Pulmonary artery endothelial cell (primary cell): ENCODE results near the gene FAM53A. TPM values are rescaled to one million over a fixed set of nuclear protein-coding genes. Genes with fewer than 3 reads are reported as not detected.
"Not testable (repeated sequence)": the region's sequence is repeated elsewhere in the genome, so short reads cannot be mapped to it uniquely, and the experiment has no call there.

Experiments
- DNase-seq: peaks from one replicate; pipeline ENCODE4 v3.0.0-alpha.2; 2011; ENCODE audit warnings: low read depth, low spot score
- total RNA-seq: library from RNA; depleted of rRNA; stranded (reverse); fragments of >200 nt; gene quantifications from 2 replicates; pipeline ENCODE4 v1.2.3, GENCODE V29; 2014

FAM53A gene
- total RNA-seq, 1 donor from 2014 or later = 2.6 TPM

GRCh38 chr4:1686440-1687036 is 2.4 kb upstream of the FAM53A start:
- DNase-seq = no peak

DNA sequence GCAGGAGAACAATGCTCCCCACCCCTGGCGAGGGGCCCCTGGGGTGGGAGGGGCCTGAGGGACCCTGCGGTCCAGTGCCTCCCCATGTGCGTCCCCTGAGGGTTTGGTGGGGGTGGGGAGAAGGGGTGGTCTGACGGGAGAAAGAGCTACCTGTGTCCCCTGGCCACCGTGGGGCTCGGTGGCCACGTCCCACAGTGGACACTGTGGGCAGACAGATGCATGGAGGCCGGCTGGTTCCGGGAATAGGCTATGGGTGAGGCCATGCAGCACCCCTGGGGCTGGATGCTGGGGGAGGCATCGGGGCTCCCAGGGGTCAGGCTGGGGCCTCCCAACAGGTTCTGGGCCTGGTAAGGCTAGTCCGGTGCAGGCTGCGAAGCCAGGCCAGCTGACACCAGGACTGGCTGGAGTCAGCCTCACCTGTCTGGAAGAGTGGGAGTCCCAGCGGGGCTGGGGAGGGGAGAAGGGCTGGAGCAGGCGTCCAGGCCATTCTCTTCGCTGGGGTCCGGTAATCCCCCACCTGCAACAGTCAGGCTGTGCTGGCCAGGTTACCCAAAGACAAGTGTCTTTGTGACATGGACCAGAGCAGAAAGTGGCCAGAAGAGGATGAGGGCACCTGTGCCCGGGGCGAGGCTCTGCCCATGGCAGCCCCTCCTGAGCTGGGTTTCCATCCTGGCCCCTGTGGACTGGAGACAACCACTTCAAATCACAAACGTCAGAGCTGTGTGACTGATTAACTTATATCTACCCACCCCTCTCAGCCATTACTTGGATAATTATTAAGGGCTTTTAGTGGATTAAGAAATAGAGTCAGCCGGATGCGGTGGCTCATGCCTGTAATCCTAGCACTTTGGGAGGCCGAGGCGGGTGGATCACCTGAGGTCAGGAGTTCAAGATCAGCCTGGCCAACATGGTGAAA is 1.4 kb upstream of the FAM53A start:
- DNase-seq = no peak

DNA sequence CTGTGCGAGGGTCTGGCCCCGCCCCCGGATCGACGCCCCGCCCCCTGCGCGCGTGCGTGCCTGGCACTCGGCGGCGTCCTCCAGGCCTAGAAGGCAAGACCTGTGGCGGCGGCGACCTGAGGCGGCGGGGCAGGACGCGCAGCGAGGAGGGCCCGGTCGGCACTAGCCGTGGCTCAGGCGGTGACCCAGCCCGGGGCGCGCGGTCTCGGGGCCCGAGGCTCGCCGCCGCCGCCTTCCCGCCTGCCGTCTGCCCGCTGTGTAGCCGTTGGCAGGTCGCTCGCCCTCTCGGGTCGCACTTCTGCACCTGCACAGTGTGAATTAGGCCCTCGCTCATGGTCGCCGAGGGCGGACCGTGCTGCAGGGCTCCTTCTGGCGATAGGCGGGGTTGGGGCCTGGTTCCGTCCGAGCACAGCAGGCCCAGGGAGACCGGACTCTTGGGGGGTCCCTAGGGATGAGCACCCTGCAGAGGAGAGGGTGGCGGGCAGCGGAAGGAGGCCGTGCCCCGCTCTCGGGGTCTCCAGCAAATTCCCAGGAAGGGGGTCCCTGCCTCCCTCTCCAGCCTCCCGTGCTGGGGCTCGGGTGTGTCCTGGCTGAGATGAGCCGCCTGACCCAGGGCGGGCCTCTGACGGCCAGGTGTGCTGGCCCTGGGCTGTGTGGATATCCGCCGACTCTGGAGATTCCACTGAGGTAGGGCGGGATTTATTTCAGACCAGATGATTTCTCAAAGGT is 557 bp upstream of the FAM53A start:
- DNase-seq = peak; percentile 37

DNA sequence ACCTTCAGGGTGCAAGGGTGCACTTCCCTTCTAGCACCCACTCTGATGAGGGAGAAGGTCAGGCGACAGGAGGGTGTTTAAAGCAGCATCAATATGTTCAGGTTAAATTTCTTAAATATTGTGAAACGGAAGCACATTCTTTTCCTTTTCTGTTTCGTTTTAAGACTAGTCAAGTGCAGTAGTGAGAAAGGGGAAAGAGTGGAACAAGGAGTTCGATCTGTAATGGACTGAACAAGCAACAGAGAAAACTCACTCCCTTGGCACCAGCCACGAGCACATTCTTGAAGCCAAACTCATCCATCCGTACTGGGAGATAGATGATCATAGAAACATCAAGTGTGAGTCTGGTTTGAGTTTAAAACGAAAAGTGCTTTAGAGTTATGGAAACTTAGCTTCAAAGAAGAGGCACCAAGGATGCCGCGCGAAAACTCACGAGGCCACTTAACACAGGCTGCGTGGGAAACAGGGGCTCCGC is 815 bp downstream of the FAM53A start:
- DNase-seq = peak; percentile 5

DNA sequence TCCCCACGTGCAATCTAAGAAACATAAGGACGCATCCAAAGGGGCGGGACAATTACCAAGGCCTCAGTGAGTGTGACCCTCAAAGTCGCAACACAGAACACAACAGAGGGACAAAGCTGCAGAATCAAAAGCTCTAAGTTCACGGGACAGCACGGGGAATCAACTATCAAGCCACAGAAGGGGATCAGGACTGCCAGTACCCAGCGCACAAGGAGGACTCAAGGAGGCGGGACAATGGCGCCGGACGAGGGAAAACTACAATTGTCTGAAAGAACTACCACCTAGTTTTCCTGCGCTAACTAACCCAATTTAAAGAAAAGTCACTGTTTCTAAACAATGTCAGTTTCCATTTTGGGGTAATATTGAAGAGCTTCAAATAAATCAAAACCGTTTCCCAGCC is 1.3 kb downstream of the FAM53A start:
- DNase-seq = no peak

DNA sequence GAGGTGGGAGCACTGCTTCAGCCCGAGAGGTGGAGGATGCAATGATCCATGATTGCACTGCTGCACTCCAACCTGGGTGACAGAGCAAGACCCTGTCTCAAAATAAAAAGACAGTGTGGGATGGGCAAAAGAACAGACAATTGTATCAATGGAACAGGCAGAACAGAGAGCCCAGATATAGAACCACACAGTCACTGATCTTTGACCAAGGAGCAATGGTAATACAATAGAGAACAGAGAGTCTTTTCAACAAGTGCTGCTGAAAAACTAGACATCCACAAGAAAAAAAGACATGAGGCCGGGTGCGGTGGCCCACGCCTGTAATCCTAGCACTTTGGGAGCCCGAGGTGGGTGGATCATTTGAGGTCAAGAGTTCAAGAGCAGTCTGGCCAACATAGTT is 5.9 kb downstream of the FAM53A start:
- DNase-seq = no peak

- DNase-seq = no peak
These were observed 7.2 kb downstream of the FAM53A start for GRCh38 chr4:1676605-1677525.

DNA sequence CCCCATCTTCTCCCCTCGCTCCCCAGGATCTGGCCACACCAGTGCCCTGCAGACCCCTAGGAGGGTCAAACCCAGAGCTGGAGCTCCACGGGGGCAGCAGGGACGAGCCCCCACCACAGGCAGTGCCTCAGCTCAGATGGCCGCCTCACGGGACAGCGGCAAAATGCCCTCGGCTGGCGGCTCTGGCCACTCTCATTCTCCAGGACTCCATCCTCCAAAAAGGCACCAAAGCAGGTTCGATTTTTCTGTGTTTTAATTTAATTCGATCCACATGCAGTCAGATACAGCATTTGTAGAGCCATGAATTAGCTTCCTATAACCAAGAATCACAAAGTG is 8.3 kb downstream of the FAM53A start:
- DNase-seq = no peak

- no peak for DNase-seq
These were observed 8.8 kb downstream of the FAM53A start for GRCh38 chr4:1675136-1675801.

- no peak for DNase-seq
These were observed 9.4 kb downstream of the FAM53A start for GRCh38 chr4:1674682-1675081.

- DNase-seq = no peak
These were observed 10.4 kb downstream of the FAM53A start for GRCh38 chr4:1673671-1674070.

- not testable (repeated sequence) for DNase-seq
These were observed 13.1 kb downstream of the FAM53A start for GRCh38 chr4:1671011-1671410.

GRCh38 chr4:1670279-1670678 is 13.8 kb downstream of the FAM53A start:
- DNase-seq = no peak

- DNase-seq = no peak
These were observed 14.3 kb downstream of the FAM53A start for GRCh38 chr4:1669850-1670249.

GRCh38 chr4:1669270-1669669 is 14.8 kb downstream of the FAM53A start:
- no peak for DNase-seq

DNA sequence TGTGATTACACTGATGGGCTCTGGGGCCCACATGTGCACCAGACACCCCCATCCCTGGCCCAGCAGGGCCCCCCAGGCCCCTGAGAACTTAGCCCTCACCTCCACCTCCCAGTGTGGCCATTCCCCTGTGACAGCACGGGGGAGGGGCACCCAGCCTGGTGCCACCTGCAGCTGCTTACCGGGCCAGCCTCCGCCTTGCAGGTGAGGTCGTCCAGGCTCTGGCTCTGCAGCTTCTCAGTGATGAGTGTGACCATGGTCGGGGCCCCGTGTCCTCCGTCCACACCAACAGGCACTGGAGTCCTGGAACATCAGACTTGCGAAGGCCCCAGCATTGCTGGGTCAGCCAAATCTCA is 15.6 kb downstream of the FAM53A start:
- DNase-seq = no peak

GRCh38 chr4:1667273-1667672 is 16.8 kb downstream of the FAM53A start:
- DNase-seq = no peak

GRCh38 chr4:1666391-1666790 is 17.7 kb downstream of the FAM53A start:
- no peak for DNase-seq

DNA sequence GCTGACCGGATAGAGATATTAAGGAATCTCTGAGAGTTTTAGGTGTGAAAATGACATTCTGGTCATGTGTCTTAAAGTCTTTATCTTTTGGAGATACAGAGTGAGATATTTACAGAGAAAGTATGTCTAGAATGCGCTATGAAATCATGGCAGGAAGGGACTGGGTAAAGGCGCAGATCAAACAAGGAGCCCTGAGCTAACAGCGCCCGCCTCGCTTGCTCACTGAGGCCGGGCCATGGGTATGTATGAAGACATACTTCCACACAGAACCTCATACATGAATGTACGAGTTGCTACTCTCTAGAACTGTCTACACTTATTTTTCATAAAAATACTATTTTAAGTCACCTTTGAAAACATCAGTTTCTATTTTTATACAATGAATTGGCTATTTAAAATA is 20.0 kb downstream of the FAM53A start:
- DNase-seq = no peak

DNA sequence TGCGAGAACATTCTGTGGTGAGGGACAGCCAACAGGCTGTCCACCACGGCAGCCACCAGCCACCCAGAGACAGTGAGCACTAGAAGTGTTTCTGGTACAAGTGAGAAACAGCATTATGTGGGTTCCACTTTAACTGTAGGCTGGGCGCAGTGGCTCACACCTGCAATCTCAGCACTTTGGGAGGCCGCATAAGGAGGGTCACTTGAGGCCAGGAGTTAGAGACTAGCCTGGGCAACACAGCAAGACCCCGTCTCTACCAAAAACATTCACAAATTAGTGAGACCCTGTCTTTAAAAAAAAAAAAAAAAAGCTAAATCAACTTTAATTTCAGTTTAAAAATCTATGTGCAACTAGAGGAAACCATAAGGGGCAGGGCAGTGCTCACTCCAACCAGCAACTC is 20.6 kb downstream of the FAM53A start:
- DNase-seq = no peak

DNA sequence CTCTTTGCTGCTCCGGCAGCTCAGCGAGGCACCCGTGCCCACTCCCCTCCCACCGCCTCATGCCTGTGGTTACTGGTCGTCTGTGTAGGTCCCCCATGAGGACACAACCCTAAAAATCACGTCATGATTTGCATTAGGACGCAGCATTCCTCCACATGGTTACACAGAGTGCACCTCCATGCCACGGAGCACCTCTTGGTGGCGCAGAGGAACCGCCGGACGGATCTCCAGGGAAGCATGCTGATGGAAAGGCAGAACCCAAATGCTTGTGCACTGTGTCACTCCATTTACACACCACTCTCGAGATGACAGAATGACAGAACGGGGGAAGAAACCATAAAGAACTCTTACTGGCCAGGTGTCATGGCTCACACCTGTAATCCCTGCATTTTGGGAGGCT is 22.4 kb downstream of the FAM53A start:
- no peak for DNase-seq
